SJSA1 (cell line): ENCODE results near the gene KCND3. TPM values are rescaled to one million over a fixed set of nuclear protein-coding genes. Genes with fewer than 3 reads are reported as not detected.

Experiments
- DNase-seq, 2 experiments: peaks; one replicate each; pipeline ENCODE4 v3.0.0-alpha.2; 2015 to 2020; ENCODE audit warnings: low spot score in 2 of 2, low read depth in 1 of 2
- H3K27ac ChIP-seq: fragments of 250-450 bp; sonication (Bioruptor Pico); 2 replicates; pipeline ENCODE4 v1.5.1; 2020; ENCODE audit warnings: mild to moderate bottlenecking, moderate library complexity
- H3K27me3 ChIP-seq: fragments of 250-450 bp; sonication (Bioruptor Pico); replicated peaks from 2 replicates; pipeline ENCODE4 v1.5.1; 2020; ENCODE audit warnings: mild to moderate bottlenecking, moderate library complexity
- H3K36me3 ChIP-seq: fragments of 250-450 bp; sonication (Bioruptor Pico); 2 replicates; pipeline ENCODE4 v1.5.1; 2020; ENCODE audit warnings: mild to moderate bottlenecking
- H3K4me1 ChIP-seq: fragments of 250-450 bp; sonication (Bioruptor Pico); replicated peaks from 2 replicates; pipeline ENCODE4 v1.6.1; 2021; ENCODE audit warnings: mild to moderate bottlenecking
- H3K4me3 ChIP-seq: fragments of 250-450 bp; sonication (Bioruptor Pico); 2 replicates; pipeline ENCODE4 v1.5.1; 2020; ENCODE audit warnings: mild to moderate bottlenecking
- H3K9me3 ChIP-seq: fragments of 250-450 bp; sonication (Bioruptor Pico); replicated peaks from 2 replicates; pipeline ENCODE4 v1.5.1; 2020; ENCODE audit warnings: mild to moderate bottlenecking
- total RNA-seq: library from RNA; depleted of rRNA; stranded (reverse); fragments of >200 nt; shearing (Covaris generic); gene quantifications from 2 replicates; pipeline ENCODE4 v1.2.3, GENCODE V29; 2014

KCND3 gene
- total RNA-seq, 1 experiment from 2014 or later = not detected

DNA sequence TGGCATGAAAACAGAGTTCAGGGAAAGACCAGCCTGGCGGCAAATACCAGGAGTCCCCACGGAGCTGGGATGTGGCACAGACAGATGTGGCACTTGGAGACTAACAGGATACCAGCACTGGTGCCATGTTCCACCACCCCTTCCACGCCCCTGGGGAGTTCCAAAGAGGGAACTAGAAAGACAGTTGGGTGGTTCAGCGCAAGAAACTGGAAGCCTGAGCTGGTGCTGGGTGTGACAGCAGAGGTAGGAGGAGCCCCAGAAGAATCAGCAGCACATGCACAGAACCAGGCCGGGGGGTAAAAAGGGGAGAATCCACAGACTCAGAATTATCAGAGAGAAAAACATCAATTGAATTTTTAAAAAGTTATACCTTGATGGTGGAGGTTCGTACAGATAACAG, 211.4 kb downstream of the KCND3 start:
- peak overlapping the region; percentile 64 for H3K27ac ChIP-seq
- no peak for DNase-seq
- no peaks in the 10 kb centered on the region for H3K27me3 ChIP-seq
- H3K36me3 ChIP-seq = no peaks in the 10 kb centered on the region
- H3K9me3 ChIP-seq = no peaks in the 10 kb centered on the region; the same call in 1 of the 2 replicates
- H3K4me1 ChIP-seq = peaks cover 34% of the 10 kb centered on the region
- no peak overlapping the region for H3K4me3 ChIP-seq

DNA sequence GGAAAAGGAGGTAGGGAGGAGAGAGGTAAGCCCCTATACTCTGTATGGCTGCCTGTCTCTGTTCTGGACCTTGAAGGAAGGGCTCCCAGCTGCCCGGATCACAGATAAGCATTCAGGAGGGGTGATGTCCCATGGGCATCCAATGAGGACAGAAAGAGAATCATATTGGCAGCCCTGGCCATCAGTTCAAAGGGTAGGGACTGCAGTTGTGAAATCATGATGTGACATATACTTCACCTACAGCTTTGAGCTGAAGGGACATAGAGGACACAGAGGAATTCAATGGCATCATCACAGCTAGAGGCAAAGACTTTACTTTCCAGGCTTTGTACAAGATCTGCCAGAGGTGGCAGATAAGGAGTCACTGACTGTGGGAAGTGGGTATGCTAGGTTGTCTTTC, 212.2 kb downstream of the KCND3 start:
- no peak overlapping the region for H3K4me3 ChIP-seq
- H3K27me3 ChIP-seq = no peaks in the 10 kb centered on the region
- no peaks in the 10 kb centered on the region; the same call in 1 of the 2 replicates for H3K9me3 ChIP-seq
- H3K36me3 ChIP-seq = no peaks in the 10 kb centered on the region
- H3K4me1 ChIP-seq = peaks cover 34% of the 10 kb centered on the region
- no peak for DNase-seq
- H3K27ac ChIP-seq = no peak overlapping the region

DNA sequence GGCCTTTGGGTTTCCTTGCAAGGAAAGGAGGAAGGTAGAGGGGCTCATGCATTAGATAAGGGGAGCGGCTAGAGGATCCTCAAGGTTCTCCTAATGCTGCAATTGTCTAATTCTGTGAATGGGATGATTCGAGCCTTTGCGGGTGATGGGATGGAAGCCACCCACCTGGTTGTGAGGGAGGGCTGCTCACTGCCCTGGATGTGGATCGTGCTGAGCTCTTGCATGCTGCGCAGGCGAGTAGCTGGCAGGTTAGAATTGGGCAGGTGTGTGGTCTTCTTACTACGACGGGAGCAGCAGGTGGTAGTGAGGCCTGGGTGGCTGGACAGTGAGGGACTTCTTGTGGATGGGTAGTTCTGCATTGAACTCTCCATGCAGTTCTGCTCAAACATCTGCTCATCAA, 212.6 kb downstream of the KCND3 start:
- no peak overlapping the region for H3K27ac ChIP-seq
- no peak overlapping the region for H3K4me3 ChIP-seq
- H3K9me3 ChIP-seq = no peaks in the 10 kb centered on the region; the same call in 1 of the 2 replicates
- DNase-seq = no peak
- peaks cover 34% of the 10 kb centered on the region for H3K4me1 ChIP-seq
- H3K27me3 ChIP-seq = no peaks in the 10 kb centered on the region
- no peaks in the 10 kb centered on the region for H3K36me3 ChIP-seq

DNA sequence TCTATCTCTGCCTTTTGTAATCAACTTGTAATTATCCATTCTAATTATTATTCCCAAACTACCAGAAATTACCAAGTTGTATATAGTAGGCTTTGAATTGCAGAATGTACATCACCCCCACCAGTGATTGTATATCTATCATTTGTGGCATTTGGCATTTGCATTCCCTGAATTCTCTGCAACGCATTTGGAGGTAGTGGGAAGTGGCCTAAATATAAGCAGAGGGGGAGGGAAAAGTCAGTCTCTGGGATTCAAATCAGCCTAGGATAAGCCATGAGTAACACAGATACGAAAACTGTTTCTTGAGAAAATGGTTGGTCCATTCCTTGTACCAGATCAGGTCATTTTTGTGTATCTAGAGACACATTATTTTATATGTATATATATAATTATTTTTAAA, 213.1 kb downstream of the KCND3 start:
- no peaks in the 10 kb centered on the region for H3K36me3 ChIP-seq
- no peak overlapping the region for H3K4me3 ChIP-seq
- H3K4me1 ChIP-seq = peaks cover 34% of the 10 kb centered on the region
- H3K9me3 ChIP-seq = no peaks in the 10 kb centered on the region; the same call in 1 of the 2 replicates
- H3K27ac ChIP-seq = no peak overlapping the region
- no peaks in the 10 kb centered on the region for H3K27me3 ChIP-seq
- DNase-seq = peak in 1 of 2 experiments; percentile 11

DNA sequence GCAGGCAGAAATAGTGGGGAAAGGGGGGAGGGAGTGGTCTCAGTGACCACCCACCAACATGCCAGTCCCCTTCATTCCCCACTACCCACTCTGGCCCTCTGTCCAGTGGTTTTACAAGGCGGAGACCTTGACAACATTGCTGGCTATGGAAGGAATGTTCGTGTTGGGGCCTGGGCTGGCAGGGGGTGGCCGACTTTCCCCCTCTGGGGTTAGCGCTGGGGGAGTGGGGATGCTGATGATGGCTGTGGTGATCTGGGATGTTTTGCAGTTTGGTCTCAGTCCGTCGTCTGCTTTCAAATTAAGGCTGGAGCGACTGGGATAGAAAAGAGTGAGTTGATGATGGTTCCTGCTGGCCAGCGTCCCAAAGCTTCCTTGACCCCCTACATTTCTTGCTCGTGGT, 213.5 kb downstream of the KCND3 start:
- Histone ChIP-seq H3K4me3 (no peak overlapping the region), H3K9me3 (no peaks in the 10 kb centered on the region; the same call in 1 of the 2 replicates), H3K27me3 (no peaks in the 10 kb centered on the region), H3K27ac (no peak overlapping the region), H3K36me3 (no peaks in the 10 kb centered on the region), H3K4me1 (peaks cover 34% of the 10 kb centered on the region)
- no peak for DNase-seq

DNA sequence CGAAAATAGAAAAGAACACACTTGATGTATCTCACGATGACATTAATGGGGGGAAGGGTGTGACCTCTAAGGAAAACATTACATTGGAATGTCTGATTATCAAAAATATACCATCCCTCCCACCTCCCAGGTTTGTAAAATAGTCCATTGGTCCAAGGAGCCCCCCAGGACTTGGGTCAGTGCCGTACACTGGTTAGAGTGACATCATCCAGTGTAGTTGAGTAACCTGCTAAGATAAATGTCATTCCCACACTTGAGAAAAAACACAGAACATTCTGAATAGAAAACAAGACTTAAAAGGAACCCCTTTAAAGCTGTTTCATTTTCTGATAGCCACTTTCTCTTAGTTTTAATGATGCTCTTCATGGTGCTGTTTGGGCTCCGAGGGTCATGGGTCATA, 218.6 kb downstream of the KCND3 start:
- Histone ChIP-seq H3K27me3 (no peaks in the 10 kb centered on the region), H3K9me3 (no peaks in the 10 kb centered on the region), H3K4me3 (no peak overlapping the region), H3K27ac (no peak overlapping the region), H3K4me1 (peaks cover 1% of the 10 kb centered on the region), H3K36me3 (peaks cover 42% of the 10 kb centered on the region)
- DNase-seq = no peak

DNA sequence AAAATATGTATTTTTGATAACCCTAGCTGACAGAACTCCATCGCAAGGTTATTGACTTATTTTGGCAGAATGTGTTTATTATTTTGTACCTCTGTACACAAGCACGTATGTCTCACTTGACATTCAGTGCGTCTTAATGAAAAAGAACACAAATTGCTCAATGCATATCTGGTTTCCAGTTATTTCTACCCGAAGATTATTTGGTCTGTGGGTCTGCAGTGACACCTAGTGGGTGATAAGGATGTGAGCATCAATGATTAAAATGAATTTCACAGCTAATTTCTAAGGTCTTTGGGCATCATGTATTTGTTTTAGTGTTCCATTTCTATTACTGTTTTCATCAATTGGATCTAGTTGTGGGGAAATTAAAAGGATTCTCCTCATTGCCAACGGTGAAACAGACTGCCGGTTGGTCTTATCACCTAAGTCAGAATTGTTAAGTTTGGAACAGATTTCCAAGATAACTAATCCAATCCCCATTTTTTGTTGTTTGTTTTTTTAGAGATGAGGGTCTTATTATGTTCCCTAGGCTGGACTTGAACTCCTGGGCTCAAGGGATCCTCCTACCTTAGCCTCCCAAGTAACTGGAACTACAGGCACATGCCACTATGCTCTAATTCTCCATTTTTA, 219.8 kb downstream of the KCND3 start:
- no peaks in the 10 kb centered on the region for H3K27me3 ChIP-seq
- H3K4me1 ChIP-seq = no peaks in the 10 kb centered on the region
- H3K4me3 ChIP-seq = no peak overlapping the region
- DNase-seq = no peak
- H3K27ac ChIP-seq = no peak overlapping the region
- H3K36me3 ChIP-seq = peaks cover 55% of the 10 kb centered on the region
- H3K9me3 ChIP-seq = no peaks in the 10 kb centered on the region

DNA sequence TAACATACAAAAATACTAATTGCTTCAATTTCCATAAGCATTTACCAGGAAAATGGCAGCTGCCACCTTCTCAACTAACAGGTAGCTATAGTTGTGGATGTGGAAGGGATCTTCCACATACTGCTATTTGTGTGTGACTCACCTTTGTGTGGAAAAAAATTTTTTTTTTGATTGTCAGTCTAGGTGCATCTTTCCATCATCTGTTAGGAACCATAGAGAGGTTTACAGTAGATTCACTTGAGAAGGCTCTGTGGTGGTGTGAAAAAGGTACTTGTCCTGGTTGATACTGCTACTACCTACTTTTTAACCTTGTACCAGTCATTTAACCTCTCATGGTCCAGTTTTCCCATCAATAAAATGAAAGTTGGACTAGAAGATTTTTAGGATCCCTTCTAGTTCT, 220.8 kb downstream of the KCND3 start:
- Histone ChIP-seq H3K27ac (no peak overlapping the region), H3K4me3 (no peak overlapping the region), H3K36me3 (peaks cover 65% of the 10 kb centered on the region), H3K27me3 (no peaks in the 10 kb centered on the region), H3K4me1 (no peaks in the 10 kb centered on the region), H3K9me3 (no peaks in the 10 kb centered on the region)
- no peak for DNase-seq

DNA sequence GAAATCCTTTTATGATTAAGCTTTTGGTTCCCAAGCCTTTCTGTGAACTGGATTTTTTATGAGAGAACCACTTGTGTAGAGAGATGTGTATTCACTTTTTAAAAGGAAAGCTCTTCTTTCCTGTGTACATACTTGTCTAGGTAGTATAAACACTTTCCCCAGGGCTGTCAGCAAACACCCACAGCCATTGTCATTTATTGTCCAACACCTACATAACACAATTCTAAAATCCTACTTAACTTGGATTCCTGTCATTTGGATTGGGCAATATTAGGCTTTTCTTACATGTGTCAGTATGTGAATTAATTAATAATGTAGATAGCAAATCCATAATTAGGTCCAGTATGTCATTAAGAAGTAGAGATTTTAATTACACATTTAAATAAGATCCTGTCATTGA, 221.4 kb downstream of the KCND3 start:
- Histone ChIP-seq H3K36me3 (peaks cover 71% of the 10 kb centered on the region), H3K4me3 (no peak overlapping the region), H3K4me1 (no peaks in the 10 kb centered on the region), H3K27ac (no peak overlapping the region), H3K9me3 (no peaks in the 10 kb centered on the region), H3K27me3 (no peaks in the 10 kb centered on the region)
- DNase-seq = no peak

DNA sequence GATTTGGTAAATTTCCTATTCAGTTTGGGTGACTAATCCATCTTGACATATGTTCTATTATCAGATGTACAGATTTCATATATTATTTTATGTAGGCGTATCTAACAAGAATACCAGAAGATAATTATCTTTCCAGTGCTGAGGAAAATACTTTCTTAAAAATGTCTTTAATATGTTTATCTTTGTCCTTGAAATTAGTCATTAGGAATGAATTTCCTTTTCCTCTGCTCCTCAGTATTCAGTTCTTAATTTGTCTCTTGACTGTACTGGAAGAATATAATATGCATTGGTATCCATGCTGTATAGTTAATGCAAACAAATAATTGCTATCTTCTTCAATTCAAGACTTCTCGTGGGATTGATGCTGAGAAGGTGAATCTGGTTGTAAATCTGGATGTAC, 227.1 kb downstream of the KCND3 start:
- Histone ChIP-seq H3K36me3 (peaks cover 94% of the 10 kb centered on the region), H3K27ac (no peak overlapping the region), H3K4me1 (0 out of 2 replicates have a peak, but pooled peaks cover under 1% of the 10 kb centered on the region), H3K27me3 (no peaks in the 10 kb centered on the region), H3K9me3 (no peaks in the 10 kb centered on the region), H3K4me3 (no peak overlapping the region)
- DNase-seq = no peak

DNA sequence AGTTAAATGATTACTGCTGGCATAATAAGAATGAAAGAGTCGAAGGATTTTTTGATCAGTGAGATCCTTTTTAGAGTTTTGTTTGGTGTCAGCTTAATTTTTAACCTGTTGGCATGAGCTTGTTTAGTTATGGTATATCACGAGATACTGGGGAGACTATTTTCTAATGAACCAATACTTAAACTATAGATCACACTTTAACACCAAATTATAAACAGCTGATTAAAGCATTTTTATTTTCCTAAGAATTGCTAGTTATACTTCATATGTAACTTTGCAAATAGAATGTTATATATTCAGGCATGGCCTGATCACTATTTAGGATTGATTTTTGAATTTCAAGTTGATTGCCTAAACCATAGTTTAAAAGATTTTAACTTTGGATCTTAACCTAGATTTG, 227.8 kb downstream of the KCND3 start:
- Histone ChIP-seq H3K27ac (no peak overlapping the region), H3K36me3 (peaks cover 91% of the 10 kb centered on the region)

DNA sequence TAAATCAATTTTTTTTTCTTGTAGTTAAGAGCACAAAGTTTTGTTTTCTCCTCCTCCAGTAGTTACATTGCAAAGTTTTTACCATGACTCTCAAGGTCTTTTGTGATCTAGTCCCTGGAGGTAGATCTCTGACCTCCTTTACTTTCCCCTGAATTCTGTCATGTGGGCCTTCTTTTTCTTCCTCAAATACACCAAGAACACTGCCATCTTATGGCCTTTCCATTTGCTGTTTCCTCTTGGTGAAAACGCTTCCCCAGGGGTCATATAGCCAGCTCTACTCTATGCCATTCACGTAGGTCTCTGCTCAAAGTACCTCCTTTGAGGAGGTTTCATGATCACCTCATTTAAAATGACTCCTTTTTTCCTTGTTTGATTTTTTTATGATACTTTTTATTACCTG, 231.1 kb downstream of the KCND3 start:
- no peaks in the 10 kb centered on the region for H3K27me3 ChIP-seq
- no peak for DNase-seq
- H3K4me1 ChIP-seq = peaks cover 14% of the 10 kb centered on the region
- no peaks in the 10 kb centered on the region for H3K9me3 ChIP-seq
- H3K4me3 ChIP-seq = no peak overlapping the region
- no peak overlapping the region for H3K27ac ChIP-seq
- H3K36me3 ChIP-seq = peaks cover 59% of the 10 kb centered on the region

More for the DNA sequence above, 227.8 kb downstream of the KCND3 start:
- Histone ChIP-seq H3K9me3 (no peaks in the 10 kb centered on the region), H3K4me3 (no peak overlapping the region), H3K4me1 (peaks cover 6% of the 10 kb centered on the region), H3K27me3 (no peaks in the 10 kb centered on the region)
- no peak for DNase-seq

DNA sequence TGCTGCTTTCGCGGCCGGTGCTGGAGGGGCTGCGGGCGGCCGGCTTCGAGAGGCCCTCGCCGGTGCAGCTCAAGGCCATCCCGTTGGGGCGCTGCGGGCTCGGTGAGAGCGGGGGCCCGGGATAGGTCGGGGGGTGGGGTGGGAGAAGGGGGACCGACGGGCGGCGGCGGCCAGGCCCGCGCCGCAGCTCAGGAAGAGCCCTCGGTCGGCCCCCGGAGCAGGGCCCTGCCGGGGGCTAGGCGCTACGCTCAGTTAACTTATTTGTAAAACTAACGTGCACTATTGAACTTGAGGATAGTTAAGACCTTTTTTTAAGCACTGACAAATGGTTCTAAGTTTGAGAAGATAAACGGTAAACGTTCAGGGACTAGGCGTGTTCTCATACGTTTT, 233.3 kb downstream of the KCND3 start:
- H3K4me3 ChIP-seq = peak overlapping the region; percentile 84
- peaks cover 37% of the 10 kb centered on the region for H3K36me3 ChIP-seq
- H3K27ac ChIP-seq = peak overlapping the region; percentile 73
- H3K27me3 ChIP-seq = no peaks in the 10 kb centered on the region
- no peaks in the 10 kb centered on the region for H3K9me3 ChIP-seq
- H3K4me1 ChIP-seq = peaks cover 14% of the 10 kb centered on the region
- DNase-seq = no peak

DNA sequence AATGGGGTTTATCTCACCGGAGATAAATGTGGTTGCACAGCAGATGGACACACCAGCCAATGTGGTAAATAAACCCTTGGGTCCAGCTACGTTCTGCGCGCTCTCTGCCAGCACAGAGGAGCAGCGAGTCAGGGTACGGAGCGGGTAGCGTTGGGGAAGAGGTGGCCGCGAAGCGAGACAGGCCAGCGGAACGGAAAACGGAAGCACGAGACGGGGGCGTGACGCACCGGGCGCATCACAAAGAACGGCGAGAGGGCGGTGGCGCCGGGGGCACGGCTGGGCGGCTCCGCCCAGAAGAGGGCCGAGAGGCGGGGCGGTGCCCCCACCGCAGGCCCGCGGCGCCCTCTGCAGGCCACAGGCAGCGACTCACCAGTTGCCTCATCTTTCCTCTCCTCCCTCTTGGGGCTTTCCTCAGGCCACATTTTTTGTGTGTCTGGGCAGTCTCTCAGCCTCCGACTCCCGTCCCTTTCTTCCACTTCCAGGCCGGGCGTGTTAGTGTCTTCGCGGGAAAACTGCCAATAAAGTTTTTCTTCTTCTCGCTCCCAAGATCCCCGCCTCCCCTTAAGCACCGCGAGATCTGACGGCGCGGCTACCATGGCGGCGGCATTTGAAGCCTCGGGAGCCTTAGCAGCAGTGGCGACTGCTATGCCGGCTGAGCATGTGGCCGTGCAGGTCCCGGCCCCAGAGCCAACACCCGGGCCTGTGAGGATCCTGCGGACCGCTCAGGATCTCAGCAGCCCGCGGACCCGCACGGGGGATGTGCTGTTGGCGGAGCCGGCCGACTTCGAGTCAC, 233.9 kb downstream of the KCND3 start, which contains the start of gene DDX20:
TSS of gene DDX20 (plus strand) at position 571 of the 793 bp plus-strand sequence. CDS start at position 595, 24 bp downstream.
- H3K27me3 ChIP-seq = no peaks in the 10 kb centered on the region
- H3K9me3 ChIP-seq = no peaks in the 10 kb centered on the region
- peak within 1 kb of the TSS; percentile 73 for H3K27ac ChIP-seq
- DNase-seq = peak; percentile 92 to 98
- peaks cover 14% of the 10 kb centered on the region for H3K4me1 ChIP-seq
- peak within 1 kb of the TSS; percentile 84 for H3K4me3 ChIP-seq
- peaks cover 31% of the 10 kb centered on the region for H3K36me3 ChIP-seq
